PC-3 (cell line): ENCODE data around the gene DRC1.

ENCODE experiments used
- CTCF ChIP-seq: fragments of 300-600 bp; sonication (generic); conservative IDR thresholded peaks from 2 replicates; pipeline ENCODE4 v1.5.1; 2017; ENCODE audit warnings: antibody characterized with exemption, low read depth, mild to moderate bottlenecking, low read length
- EZH2 ChIP-seq: fragments of 300-600 bp; sonication (generic); IDR thresholded peaks from one replicate; pipeline ENCODE4 v1.6.1; 2017; ENCODE audit warnings: antibody characterized with exemption, mild to moderate bottlenecking, low read length; ENCODE audit not compliant: unreplicated experiment
- EZH2phosphoT487 ChIP-seq: fragments of 300-600 bp; sonication (generic); IDR thresholded peaks from 2 replicates; pipeline ENCODE4 v1.6.1; 2018; ENCODE audit warnings: mild to moderate bottlenecking, antibody characterized with exemption, low read length, borderline replicate concordance

DNA sequence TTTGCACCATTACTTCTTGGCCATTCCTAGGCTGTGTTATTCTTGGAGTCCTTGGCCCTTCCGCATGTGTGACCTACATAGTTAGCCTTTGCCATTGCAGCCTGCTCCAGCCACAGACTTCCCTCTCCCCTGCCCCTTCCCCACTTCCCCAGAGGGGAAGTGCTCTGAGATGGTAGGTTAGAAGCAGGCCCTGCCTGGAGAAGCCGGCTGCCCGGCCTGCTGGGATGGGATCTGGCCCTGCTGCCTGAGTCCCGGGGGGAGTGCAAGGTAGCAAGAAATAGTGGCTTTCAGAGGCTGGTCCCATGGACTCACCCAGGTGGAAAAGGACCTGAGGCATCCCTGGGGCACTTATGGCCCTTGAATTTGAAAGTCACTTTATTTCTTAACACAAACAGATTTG lies 104.6 kb downstream of the DRC1 start:
- TF ChIP-seq EZH2phosphoT487 = no peak
- TF ChIP-seq EZH2 = no peak
- TF ChIP-seq CTCF = no peak
